Esophagus (tissue), 2 donors: ENCODE data around the gene TCEA3. TPM values are rescaled to one million over a fixed set of nuclear protein-coding genes. Genes with fewer than 3 reads are reported as not detected.

Source experiments
- H3K27ac ChIP-seq, 2 donors: one replicate each; pipeline ENCODE4 v1.5.1; 2013; ENCODE audit warnings: low read depth in 2 of 2, mild to moderate bottlenecking in 2 of 2, inconsistent platforms in 1 of 2, low read length in 1 of 2, moderate library complexity in 1 of 2
- H3K27me3 ChIP-seq, 2 donors: one replicate each; pipeline ENCODE4 v1.6.1; 2013; ENCODE audit warnings: low read length in 2 of 2, control low read depth in 1 of 2, mild to moderate bottlenecking in 1 of 2; ENCODE audit not compliant: insufficient read depth in 2 of 2, control insufficient read depth in 1 of 2
- H3K36me3 ChIP-seq, 2 donors: one replicate each; pipeline ENCODE4 v1.6.1; 2013; ENCODE audit warnings: low read length in 1 of 2; ENCODE audit not compliant: control insufficient read depth in 2 of 2, insufficient read depth in 2 of 2
- H3K4me1 ChIP-seq, 2 donors: one replicate each; pipeline ENCODE4 v1.6.1; 2013; ENCODE audit warnings: low read length in 1 of 2; ENCODE audit not compliant: control insufficient read depth in 2 of 2, insufficient read depth in 2 of 2
- H3K4me3 ChIP-seq, 2 donors: one replicate each; pipeline ENCODE4 v1.5.1; 2013; ENCODE audit warnings: low read length in 2 of 2, mild to moderate bottlenecking in 2 of 2, low read depth in 1 of 2, moderate library complexity in 1 of 2
- H3K9me3 ChIP-seq, 2 donors: one replicate each; pipeline ENCODE4 v1.6.1; 2013; ENCODE audit warnings: mild to moderate bottlenecking in 2 of 2, low read depth in 1 of 2, low read length in 1 of 2, moderate library complexity in 1 of 2; ENCODE audit not compliant: control insufficient read depth in 2 of 2, insufficient read depth in 1 of 2
- WGBS, 2 donors: extraction: QIAGEN DNeasy Blood & Tissue Kit; methylation state at CpG; one replicate each; pipeline ENCODE4 v1.1.7; 2013; 5-methylcytosine and 5-hydroxymethylcytosine counted together
- polyA plus RNA-seq, 2 donors: library from polyadenylated mRNA; stranded (reverse); fragments of 200-250 nt; gene quantifications; one replicate each; pipeline ENCODE4 v1.2.3, GENCODE V29; 2013
- donor health status: healthy with polysubstance abuse.
- donor health status: Bipolar disorder and iron deficiency.

TCEA3 gene
- polyA plus RNA-seq, 2 donors, result 22.0 to 37.7 TPM

DNA sequence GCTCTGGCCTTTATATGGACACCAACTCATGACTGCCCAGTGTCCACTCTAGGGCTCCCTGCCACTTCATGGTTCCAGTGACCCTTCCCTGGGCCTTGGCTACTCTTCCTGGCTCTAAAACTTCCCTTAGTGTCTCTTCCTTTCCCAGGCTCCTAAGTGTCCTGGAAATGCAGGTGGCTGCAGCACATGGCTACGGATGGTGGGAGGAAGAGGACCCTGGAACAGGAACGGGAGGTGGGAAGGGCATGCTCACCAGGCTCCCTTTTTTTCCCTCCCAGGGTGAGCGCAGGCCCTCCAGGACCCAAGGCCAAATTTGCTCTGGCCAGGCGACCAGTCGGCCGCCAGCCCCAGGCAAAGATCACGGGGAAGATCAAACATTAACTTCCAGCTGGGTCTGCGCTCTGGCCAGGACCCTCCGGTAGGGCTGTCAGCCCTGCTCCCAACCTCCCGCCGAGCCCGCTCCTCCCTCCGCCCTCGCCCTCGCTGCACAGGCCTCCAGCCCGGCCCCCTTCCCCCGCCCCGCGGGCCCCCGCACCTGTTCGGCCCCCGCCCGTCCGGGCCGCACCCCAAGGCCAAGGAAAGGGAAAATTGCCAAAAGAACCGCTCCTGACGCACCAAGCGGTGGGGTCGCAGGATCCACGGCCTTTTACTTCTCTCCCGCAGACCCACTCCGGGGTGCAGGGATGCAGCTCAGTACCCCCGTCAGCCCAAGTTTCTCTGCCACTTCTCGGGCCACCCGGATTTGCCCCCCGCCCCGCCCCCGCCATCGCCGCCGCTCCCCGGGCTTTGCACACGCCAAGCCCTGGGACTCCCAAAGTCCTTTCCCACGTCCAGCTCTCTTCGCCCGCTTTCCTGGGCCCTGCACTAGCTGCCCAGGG, 894 bp downstream of the TCEA3 start:
- H3K9me3 ChIP-seq, result no peaks in the 10 kb centered on the region
- no peaks in the 10 kb centered on the region for H3K27me3 ChIP-seq
- H3K4me1 ChIP-seq, result peaks cover 0 to 14% of the 10 kb centered on the region in 2 donors
- H3K27ac ChIP-seq, result peak overlapping the region; percentile 36 to 83
- 6 to 11% methylated on average over 44 to 46 of the region's 46 CpGs for WGBS, 2 donors
- no peaks in the 10 kb centered on the region for H3K36me3 ChIP-seq
- peak overlapping the region; percentile 58 to 64 for H3K4me3 ChIP-seq

DNA sequence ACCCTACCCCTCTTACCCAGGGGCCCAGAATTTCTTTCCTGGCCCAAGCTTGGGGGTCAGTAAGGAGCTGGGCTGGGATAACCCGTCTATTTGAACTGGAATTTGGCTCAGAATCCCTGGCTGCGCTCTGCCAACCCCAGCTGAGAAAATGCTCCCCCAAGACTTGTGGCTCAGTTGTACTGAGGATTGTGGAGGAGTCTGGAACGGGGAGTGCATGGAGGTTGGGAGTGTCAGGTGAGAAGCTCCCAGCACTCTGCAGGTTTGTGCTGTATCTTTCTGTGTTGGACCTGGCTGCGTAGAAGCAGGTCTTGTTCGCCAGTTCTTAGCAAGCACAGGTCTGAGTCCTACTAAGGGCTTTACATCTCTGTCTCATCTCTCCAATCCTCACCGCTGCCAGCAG, 1.6 kb downstream of the TCEA3 start:
- Histone ChIP-seq H3K27ac (peak overlapping the region; percentile 36 to 83), H3K4me3 (peak overlapping the region in 1 of 2 donors; percentile 58), H3K27me3 (no peaks in the 10 kb centered on the region), H3K4me1 (peaks cover 0 to 14% of the 10 kb centered on the region in 2 donors), H3K9me3 (no peaks in the 10 kb centered on the region), H3K36me3 (no peaks in the 10 kb centered on the region)
- WGBS, 2 donors, result 40 to 50% methylated on average over 6 of the region's 6 CpGs

DNA sequence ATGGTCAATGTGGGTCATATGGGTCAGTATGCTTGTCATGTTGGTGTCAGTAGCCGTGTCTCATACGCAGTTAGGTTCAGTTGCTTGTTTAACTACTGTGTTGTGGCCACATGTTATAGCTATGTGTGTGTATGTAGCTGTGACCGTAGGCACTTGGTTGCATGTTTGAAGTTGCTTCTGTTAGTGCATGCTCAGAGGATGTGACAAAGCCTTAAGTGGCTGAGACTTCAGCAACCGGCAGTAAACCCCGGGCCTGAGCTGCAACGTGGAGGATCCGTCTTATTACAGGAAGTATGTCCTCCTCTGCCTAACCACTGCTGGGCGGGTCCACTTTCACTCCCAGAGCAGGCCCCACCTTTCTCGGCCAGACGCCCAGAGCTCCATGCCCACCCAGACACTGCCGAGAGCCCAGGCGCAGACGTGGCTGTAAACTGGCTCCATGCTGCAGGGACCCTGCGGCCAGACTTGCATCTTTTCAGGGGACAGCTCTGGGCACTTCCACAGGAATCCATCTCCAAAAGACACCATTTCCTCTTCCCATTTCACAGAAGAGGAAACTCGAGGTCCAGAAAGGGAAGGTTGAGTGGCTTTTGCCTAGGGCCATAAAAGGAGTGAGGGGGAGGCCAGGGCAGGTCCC, 2.2 kb downstream of the TCEA3 start:
- peak overlapping the region; percentile 36 to 83 for H3K27ac ChIP-seq

DNA sequence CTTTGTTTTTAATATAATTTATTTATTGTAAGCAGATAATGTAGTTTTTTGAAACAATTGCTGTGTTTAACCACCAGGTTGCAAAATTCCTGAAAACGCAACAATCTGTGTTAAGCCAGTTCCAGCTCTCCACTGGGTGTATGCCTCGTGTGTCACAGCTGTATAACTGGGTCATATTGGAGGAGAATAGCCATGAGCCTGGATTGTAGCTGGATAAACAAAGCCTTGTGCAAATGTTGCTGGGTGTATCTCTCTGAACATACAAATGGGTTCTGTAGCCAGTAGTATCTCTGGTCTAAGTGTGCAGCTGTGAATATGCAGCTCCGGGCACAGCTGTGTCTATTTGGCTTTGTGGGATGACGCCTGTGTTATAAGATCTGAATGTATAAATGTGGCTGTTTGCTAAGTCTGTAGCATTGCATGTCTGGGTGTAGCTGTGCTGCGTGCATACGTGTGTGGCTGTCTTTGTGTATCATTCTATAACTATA, 2.8 kb downstream of the TCEA3 start:
- Histone ChIP-seq H3K27me3 (no peaks in the 10 kb centered on the region), H3K9me3 (no peaks in the 10 kb centered on the region), H3K27ac (peak overlapping the region; percentile 36 to 83), H3K4me1 (peaks cover 0 to 14% of the 10 kb centered on the region in 2 donors), H3K4me3 (no peak overlapping the region), H3K36me3 (peaks cover 0 to under 1% of the 10 kb centered on the region in 2 donors)
- WGBS, 2 donors, result 47 to 55% methylated on average over 6 of the region's 6 CpGs

More for the DNA sequence above, 2.2 kb downstream of the TCEA3 start:
- WGBS, 2 donors, result 22 to 26% methylated on average over 15 of the region's 15 CpGs
- Histone ChIP-seq H3K27me3 (no peaks in the 10 kb centered on the region), H3K9me3 (no peaks in the 10 kb centered on the region), H3K4me3 (no peak overlapping the region), H3K4me1 (peaks cover 0 to 14% of the 10 kb centered on the region in 2 donors), H3K36me3 (no peaks in the 10 kb centered on the region)

DNA sequence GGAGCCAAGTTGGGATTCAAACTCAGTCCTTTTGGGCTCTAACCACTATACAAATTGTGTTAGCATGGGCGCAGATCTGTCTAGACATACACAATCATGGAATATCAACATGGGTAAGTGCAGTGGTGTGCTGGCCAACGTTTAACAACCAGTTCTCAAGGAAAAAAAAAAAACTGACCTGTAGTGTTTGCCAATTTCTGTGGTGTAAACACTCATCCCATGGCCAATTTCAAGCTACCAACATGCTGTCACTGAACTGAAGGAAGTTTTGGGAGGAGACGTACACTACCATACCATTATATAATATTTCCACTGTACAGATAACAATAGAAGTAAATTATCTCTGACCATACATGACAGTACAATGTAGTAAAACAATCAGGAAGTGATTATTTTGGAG, 3.2 kb downstream of the TCEA3 start:
- Histone ChIP-seq H3K4me1 (peaks cover 0 to 13% of the 10 kb centered on the region in 2 donors), H3K4me3 (no peak overlapping the region), H3K9me3 (no peaks in the 10 kb centered on the region), H3K27ac (no peak overlapping the region), H3K36me3 (peaks cover 0 to 3% of the 10 kb centered on the region in 2 donors), H3K27me3 (no peaks in the 10 kb centered on the region)
- WGBS, 2 donors, result 57 to 79% methylated on average over 3 of the region's 3 CpGs

DNA sequence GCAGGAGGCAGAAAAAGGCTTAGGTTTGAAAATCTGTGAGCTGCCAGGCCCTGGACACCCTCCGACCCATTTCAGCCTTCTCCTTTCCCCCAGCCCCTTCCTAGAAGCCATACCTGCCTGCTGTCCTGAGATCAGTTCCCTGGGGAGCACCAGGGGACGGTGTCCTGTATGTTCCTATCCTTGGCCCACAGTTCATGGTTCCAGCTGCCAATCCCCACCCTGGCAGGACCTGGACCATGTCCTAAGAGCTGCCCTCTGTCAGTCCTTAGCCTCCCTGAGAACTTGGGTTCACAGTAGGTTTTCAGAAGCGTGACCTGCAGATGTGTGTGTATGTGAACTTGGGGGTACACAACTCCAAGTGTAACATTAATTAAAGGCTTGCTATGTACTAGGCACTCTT, 3.8 kb downstream of the TCEA3 start:
- no peak overlapping the region for H3K4me3 ChIP-seq
- H3K27ac ChIP-seq, result no peak overlapping the region
- H3K36me3 ChIP-seq, result peaks cover 0 to 3% of the 10 kb centered on the region in 2 donors
- H3K4me1 ChIP-seq, result peaks cover 0 to 13% of the 10 kb centered on the region in 2 donors
- 79 to 98% methylated on average over 3 of the region's 3 CpGs for WGBS, 2 donors
- no peaks in the 10 kb centered on the region for H3K27me3 ChIP-seq
- H3K9me3 ChIP-seq, result no peaks in the 10 kb centered on the region

DNA sequence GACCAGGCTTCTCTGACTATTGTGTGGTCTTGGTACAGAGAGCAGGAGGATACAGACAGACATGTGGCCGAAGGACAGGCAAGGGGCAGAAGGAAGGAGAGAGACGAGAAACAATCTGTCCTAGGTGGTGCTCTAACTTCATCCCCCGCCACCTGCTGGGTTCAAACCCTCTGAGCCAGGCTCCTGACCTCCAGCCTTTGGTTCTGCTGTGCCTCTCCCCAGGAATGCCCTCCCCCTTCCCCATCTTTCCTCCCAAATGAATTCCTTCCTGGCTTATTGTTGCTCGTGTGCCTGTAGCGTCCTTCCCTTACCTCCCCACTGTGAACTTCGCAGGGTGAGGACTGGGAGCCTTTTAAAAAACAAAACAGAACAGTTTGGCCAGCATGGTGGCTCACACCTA, 5.4 kb downstream of the TCEA3 start:
- 69 to 87% methylated on average over 6 of the region's 6 CpGs for WGBS, 2 donors
- H3K27me3 ChIP-seq, result no peaks in the 10 kb centered on the region
- no peak overlapping the region for H3K4me3 ChIP-seq
- no peaks in the 10 kb centered on the region for H3K9me3 ChIP-seq
- H3K36me3 ChIP-seq, result peaks cover 0 to 3% of the 10 kb centered on the region in 2 donors
- H3K27ac ChIP-seq, result no peak overlapping the region
- peaks cover 0 to 13% of the 10 kb centered on the region in 2 donors for H3K4me1 ChIP-seq

DNA sequence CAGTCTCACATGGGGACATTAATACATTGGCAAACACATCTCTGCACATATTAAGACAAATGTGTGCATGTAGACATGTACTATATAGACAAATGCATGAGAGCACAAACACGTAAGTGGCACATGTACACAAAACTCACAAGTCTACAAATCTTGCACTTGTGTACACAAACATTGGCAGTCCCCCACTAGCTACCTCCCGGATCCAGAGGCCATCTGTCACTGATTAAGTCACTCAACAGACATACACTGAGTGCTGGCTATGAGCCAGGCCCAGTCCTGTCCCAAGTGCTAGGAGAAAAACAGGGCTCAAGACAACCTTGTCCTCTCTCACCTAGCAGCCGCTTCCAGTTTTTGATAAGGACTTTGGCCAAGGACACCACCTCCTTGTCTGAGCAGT, 7.0 kb downstream of the TCEA3 start:
- Histone ChIP-seq H3K27me3 (no peaks in the 10 kb centered on the region), H3K27ac (no peak overlapping the region), H3K4me3 (no peak overlapping the region), H3K9me3 (no peaks in the 10 kb centered on the region), H3K4me1 (peaks cover 0 to 8% of the 10 kb centered on the region in 2 donors), H3K36me3 (peaks cover 0 to 3% of the 10 kb centered on the region in 2 donors)
- WGBS, 2 donors, result 58 to 72% methylated on average over 3 of the region's 3 CpGs

DNA sequence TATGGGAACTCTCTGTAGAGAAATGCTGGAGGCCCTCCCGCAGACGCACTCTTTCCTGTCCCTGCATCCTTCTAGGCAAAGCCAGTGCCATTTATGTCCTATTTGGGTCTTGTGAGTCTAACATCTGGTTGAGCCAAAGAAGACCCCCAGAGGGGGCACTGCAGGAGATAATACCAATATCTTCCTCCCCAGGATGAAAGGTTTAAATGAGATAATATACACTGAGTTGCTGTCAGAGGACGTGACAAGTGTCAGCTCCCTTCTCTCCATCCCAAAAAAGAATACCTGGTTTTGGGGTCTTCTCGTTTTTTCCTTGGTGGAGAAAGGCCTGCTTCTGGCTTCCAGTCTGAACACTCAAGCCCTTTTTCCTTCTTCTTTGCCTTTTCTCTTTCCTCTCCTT, 7.6 kb downstream of the TCEA3 start:
- Histone ChIP-seq H3K27ac (no peak overlapping the region), H3K4me1 (peaks cover 0 to 3% of the 10 kb centered on the region in 2 donors), H3K36me3 (peaks cover 0 to 3% of the 10 kb centered on the region in 2 donors), H3K9me3 (no peaks in the 10 kb centered on the region), H3K27me3 (no peaks in the 10 kb centered on the region), H3K4me3 (no peak overlapping the region)
- 90 to 91% methylated on average over 4 of the region's 4 CpGs for whole genome bisulfite sequencing, 2 donors
